Stimulated activated CD8-positive, alpha-beta memory T cell treated with anti-CD3 and anti-CD28 coated beads, Interleukin-12 subunit alpha, Interleukin-12 subunit beta, amount 100 ng/mL, for 4 hours (primary cell): ENCODE data around the gene SETMAR.
A peak's percentile ranks its signal among the peaks of the same experiment; 100 is the strongest.

Source experiments
- DNase-seq: peaks from one replicate; pipeline ENCODE4 v3.0.0-alpha.2; 2020; ENCODE audit warnings: low read depth

The SETMAR gene

GRCh38 chr3:4351164-4351855, 48.1 kb downstream of the SETMAR start:
- DNase-seq: peak; percentile 2

- no peak for DNase-seq
Observed at GRCh38 chr3:4351872-4352271, 48.7 kb downstream of the SETMAR start.

GRCh38 chr3:4355401-4356219, 52.4 kb downstream of the SETMAR start:
- no peak for DNase-seq

GRCh38 chr3:4356220-4356540, 53.0 kb downstream of the SETMAR start:
- no peak for DNase-seq

- DNase-seq: no peak
Observed at GRCh38 chr3:4356546-4357410, 53.6 kb downstream of the SETMAR start.

GRCh38 chr3:4358273-4358672, 55.1 kb downstream of the SETMAR start:
- no peak for DNase-seq

GRCh38 chr3:4359805-4360502, 56.8 kb downstream of the SETMAR start:
- DNase-seq: no peak

GRCh38 chr3:4360817-4361216, 57.6 kb downstream of the SETMAR start:
- DNase-seq: no peak

- no peak for DNase-seq
Observed at GRCh38 chr3:4362523-4362922, 59.4 kb downstream of the SETMAR start.
